Sigmoid colon (tissue), 7 donors: Measurements from ENCODE around the gene PTRH1. TPM values are rescaled to one million over a fixed set of nuclear protein-coding genes. Genes with fewer than 3 reads are reported as not detected.

Source experiments
- DNase-seq: peaks from one replicate; pipeline ENCODE4 v3.0.0-alpha.2; 2019
- H3K27ac ChIP-seq, 4 donors: fragments of 200-600 bp; sonication (generic); one replicate each; pipeline ENCODE4 v1.5.1; 2016 to 2019; ENCODE audit warnings: mild to moderate bottlenecking in 1 of 4
- H3K27me3 ChIP-seq, 3 donors: fragments of 200-600 bp; sonication (generic); one replicate each; pipeline ENCODE4 v1.5.1; 2019; ENCODE audit warnings: mild to moderate bottlenecking in 1 of 3
- H3K36me3 ChIP-seq, 4 donors: fragments of 200-600 bp; sonication (generic); one replicate each; pipeline ENCODE4 v1.5.1; 2016 to 2019
- H3K4me1 ChIP-seq, 4 donors: fragments of 200-600 bp; sonication (generic); one replicate each; pipeline ENCODE4 v1.5.1; 2017 to 2019
- H3K4me3 ChIP-seq, 4 donors: fragments of 200-600 bp; sonication (generic); one replicate each; pipeline ENCODE4 v1.5.1; 2017 to 2019; ENCODE audit warnings: mild to moderate bottlenecking in 2 of 4, moderate library complexity in 1 of 4
- H3K9me3 ChIP-seq, 4 donors: fragments of 200-600 bp in 3 of 4; sonication (generic) in 3 of 4; one replicate each; pipeline versions ENCODE4 v1.5.1 to v1.6.1; 2013 to 2019
- CTCF ChIP-seq, 4 experiments: fragments of 450-650 bp in 3 of 4; fragments of 200-600 bp in 1 of 4; IDR thresholded peaks; one replicate each; pipeline ENCODE4 v1.5.1; 2016 to 2019; ENCODE audit warnings: antibody characterized with exemption in 4 of 4, mild to moderate bottlenecking in 3 of 4, moderate library complexity in 2 of 4
- EP300 ChIP-seq, 4 donors: sonication (generic); formaldehyde crosslinking; IDR thresholded peaks; one replicate each; pipeline ENCODE4 v1.6.1; 2017; ENCODE audit warnings: antibody characterized with exemption in 4 of 4
- POLR2A ChIP-seq, 2 donors: fragments of 450-650 bp; IDR thresholded peaks; one replicate each; pipeline ENCODE4 v1.6.1; 2016; ENCODE audit warnings: antibody characterized with exemption in 2 of 2, mild to moderate bottlenecking in 2 of 2, moderate library complexity in 2 of 2
- POLR2AphosphoS5 ChIP-seq, 4 donors: sonication (generic); formaldehyde crosslinking; IDR thresholded peaks; one replicate each; pipeline ENCODE4 v1.6.1; 2017; ENCODE audit warnings: antibody characterized with exemption in 4 of 4
- WGBS, 2 donors: extraction: QIAGEN DNeasy Blood & Tissue Kit; methylation state at CpG; one replicate each; pipeline ENCODE4 v1.1.7; 2013; 5-methylcytosine and 5-hydroxymethylcytosine counted together
- intact Hi-C: fragments of 100-400 bp; cut with DNase I; formaldehyde crosslinking; loops from one replicate; pipeline ENCODE4 v1.15.1; 2023
- polyA plus RNA-seq, 3 donors: library from polyadenylated mRNA; stranded (reverse); fragments of 200-250 nt; gene quantifications; one replicate each; pipeline ENCODE4 v1.2.3, GENCODE V29; 2013
- total RNA-seq, 4 donors: library from RNA; depleted of rRNA; stranded (reverse); fragments of >200 nt; gene quantifications; one replicate each; pipeline ENCODE4 v1.1.0, GENCODE V29; 2016
- donor health status: healthy with polysubstance abuse.
- donor health status: Bipolar disorder and iron deficiency.
- donor health status: healthy.

The PTRH1 gene
- total and polyA plus RNA-seq, 7 donors = 8.9 to 25.8 (median 16.3) TPM

GRCh38 chr9:127714020-127714750, 1.3 kb downstream of the PTRH1 start:
- intact Hi-C loops = no loop called here
- no peaks in the 10 kb centered on the region for H3K9me3 ChIP-seq
- peaks cover 0 to 23% (median 20%) of the 10 kb centered on the region in 4 donors for H3K4me1 ChIP-seq
- WGBS, 2 donors = 77 to 82% methylated on average over 19 of the region's 19 CpGs
- H3K27me3 ChIP-seq = no peaks in the 10 kb centered on the region
- no peak overlapping the region for H3K27ac ChIP-seq
- H3K4me3 ChIP-seq = peak overlapping the region in 3 of 4 donors; percentile 68 to 77 (median 75)
- no peak for DNase-seq
- no peaks in the 10 kb centered on the region for H3K36me3 ChIP-seq
- TF ChIP-seq EP300 (IDR thresholded peaks at IDR 0.05) = no peak
- TF ChIP-seq POLR2AphosphoS5 (IDR thresholded peaks at IDR 0.05) = no peak
- no peak for TF ChIP-seq CTCF (IDR thresholded peaks at IDR 0.05)

GRCh38 chr9:127712867-127713266, 2.6 kb downstream of the PTRH1 start:
- intact Hi-C loops = no loop called here
- H3K4me1 ChIP-seq = peaks cover 0 to 23% (median 20%) of the 10 kb centered on the region in 4 donors

GRCh38 chr9:127712371-127712770, 3.1 kb downstream of the PTRH1 start:
- Histone ChIP-seq H3K4me1 (peaks cover 0 to 23% (median 20%) of the 10 kb centered on the region in 4 donors), H3K4me3 (no peak overlapping the region), H3K27me3 (no peaks in the 10 kb centered on the region), H3K36me3 (no peaks in the 10 kb centered on the region), H3K9me3 (no peaks in the 10 kb centered on the region), H3K27ac (no peak overlapping the region)
- WGBS, 2 donors = 92 to 93% methylated on average over 11 of the region's 11 CpGs
- TF ChIP-seq POLR2AphosphoS5 (IDR thresholded peaks at IDR 0.05) (no peak), EP300 (IDR thresholded peaks at IDR 0.05) (no peak), CTCF (IDR thresholded peaks at IDR 0.05) (no peak)
- no peak for DNase-seq
- intact Hi-C loops = no loop called here

More at GRCh38 chr9:127712867-127713266, 2.6 kb downstream of the PTRH1 start:
- TF ChIP-seq CTCF (IDR thresholded peaks at IDR 0.05) = no peak
- no peak for TF ChIP-seq EP300 (IDR thresholded peaks at IDR 0.05)
- no peak for TF ChIP-seq POLR2A (IDR thresholded peaks at IDR 0.05)
- TF ChIP-seq POLR2AphosphoS5 (IDR thresholded peaks at IDR 0.05) = no peak
- no peaks in the 10 kb centered on the region for H3K9me3 ChIP-seq
- H3K36me3 ChIP-seq = no peaks in the 10 kb centered on the region
- no peak overlapping the region for H3K27ac ChIP-seq
- no peak overlapping the region for H3K4me3 ChIP-seq
- WGBS, 2 donors = 93 to 96% methylated on average over 10 of the region's 10 CpGs
- no peak for DNase-seq
- H3K27me3 ChIP-seq = no peaks in the 10 kb centered on the region

GRCh38 chr9:127711831-127712274, 3.6 kb downstream of the PTRH1 start:
- 85 to 90% methylated on average over 11 of the region's 11 CpGs for WGBS, 2 donors
- Histone ChIP-seq H3K27me3 (no peaks in the 10 kb centered on the region), H3K36me3 (no peaks in the 10 kb centered on the region), H3K9me3 (no peaks in the 10 kb centered on the region), H3K4me3 (no peak overlapping the region), H3K4me1 (peaks cover 0 to 23% (median 20%) of the 10 kb centered on the region in 4 donors), H3K27ac (no peak overlapping the region)
- intact Hi-C loops = no loop called here
- DNase-seq = no peak
- TF ChIP-seq CTCF (IDR thresholded peaks at IDR 0.05) (no peak), POLR2AphosphoS5 (IDR thresholded peaks at IDR 0.05) (no peak), EP300 (IDR thresholded peaks at IDR 0.05) (no peak), POLR2A (IDR thresholded peaks at IDR 0.05) (no peak)
